GM18520 (cell line): ENCODE results near the gene IFFO2.
"Not testable (repeated sequence)": the region's sequence is repeated elsewhere in the genome, so short reads cannot be mapped to it uniquely, and the experiment has no call there.

Experiments used
- ATAC-seq: cut with Tn5 transposase; IDR thresholded peaks from one replicate; pipeline ENCODE4 v1.9.1; 2021; ENCODE audit not compliant: unreplicated experiment

Gene IFFO2

DNA sequence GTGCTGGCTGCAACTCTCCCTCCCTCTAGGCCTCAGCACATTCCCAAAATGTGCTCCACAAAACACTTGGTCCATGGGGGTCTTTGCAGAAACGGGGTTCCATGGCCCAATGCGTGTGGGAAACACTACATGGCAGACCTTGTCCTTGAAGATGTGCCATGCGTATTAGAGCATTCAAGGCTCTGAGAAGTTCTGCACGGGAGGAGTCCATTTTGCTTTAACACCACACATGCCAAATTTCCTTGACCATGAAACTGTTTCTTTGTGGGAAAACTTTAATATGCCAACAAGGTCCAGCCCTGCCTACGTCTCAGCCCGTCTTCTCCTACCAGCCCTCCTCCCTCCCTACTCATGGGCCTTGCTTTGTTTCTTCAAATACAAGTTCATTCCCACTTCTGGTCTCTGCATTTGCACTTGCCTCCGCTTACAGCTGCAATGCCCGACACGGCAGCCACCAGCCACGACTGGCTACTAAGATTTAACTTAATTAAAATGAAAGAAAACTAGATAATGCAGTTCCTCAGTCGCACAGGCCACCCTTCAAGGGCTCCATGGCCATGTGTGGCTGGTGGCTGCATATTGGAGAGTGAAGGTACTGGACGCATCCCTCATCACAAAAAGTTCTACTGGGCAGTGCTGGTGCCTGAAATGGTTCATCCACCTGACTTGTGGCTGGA lies 77.8 kb downstream of the IFFO2 start:
- ATAC-seq = no peak

DNA sequence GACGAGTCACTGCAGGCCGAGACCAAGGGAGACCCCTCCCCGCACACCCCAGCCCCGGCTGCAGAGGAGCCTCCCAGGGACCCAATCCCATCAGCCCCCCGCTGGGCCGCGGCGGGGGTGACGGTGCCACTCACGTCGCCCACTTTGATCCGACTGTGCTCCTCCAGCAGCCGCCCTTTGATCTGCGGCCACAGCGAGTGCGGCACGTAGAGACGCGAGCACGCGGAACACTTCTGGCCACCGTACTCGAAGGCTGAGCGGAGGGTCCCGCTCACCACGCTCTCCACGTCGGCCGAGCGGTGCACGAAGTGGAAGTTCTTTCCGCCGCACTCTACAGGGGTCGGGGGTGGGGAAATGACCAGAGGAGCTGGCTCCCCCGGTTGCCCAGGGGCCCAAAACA lies 79.2 kb downstream of the IFFO2 start:
- ATAC-seq = no peak

GRCh38 chr1:18876210-18876609 lies 80.3 kb downstream of the IFFO2 start:
- ATAC-seq = no peak

GRCh38 chr1:18875796-18876128 lies 80.7 kb downstream of the IFFO2 start:
- no peak for ATAC-seq

DNA sequence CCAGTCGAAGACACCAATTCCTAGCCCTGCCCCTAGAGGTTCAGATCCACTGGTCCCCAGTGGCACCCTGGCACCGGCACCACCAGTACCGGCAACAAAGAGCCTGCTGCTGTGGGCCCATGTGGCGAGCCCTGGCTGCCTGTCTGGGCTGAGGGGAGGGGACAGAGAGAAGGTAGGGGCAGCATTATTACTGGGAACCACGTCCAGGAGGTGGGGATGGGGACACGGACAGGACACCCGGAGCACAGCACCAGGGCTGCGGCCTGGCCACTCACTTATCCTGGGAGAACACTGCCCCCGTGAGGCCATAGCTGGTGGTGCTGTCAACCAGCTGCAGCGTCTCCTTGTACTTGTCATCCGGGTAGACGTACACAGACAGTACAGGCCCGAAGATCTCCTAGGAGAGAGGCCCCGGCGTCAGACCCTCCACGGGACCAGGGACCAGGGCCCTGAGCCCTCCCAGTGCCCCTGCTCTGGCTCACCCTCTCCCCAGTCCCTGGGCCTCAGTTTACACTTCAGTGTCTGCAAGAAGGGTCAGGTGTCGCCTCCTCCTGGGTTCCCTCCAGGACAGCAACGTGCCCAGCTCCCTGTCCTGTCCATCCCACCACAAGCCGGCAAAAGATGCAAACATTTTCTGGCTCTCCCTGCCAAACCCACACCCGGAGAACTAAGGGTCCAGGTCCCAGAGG lies 81.2 kb downstream of the IFFO2 start:
- ATAC-seq = no peak

- no peak for ATAC-seq
Measured at GRCh38 chr1:18874600-18874999, 81.9 kb downstream of the IFFO2 start.

DNA sequence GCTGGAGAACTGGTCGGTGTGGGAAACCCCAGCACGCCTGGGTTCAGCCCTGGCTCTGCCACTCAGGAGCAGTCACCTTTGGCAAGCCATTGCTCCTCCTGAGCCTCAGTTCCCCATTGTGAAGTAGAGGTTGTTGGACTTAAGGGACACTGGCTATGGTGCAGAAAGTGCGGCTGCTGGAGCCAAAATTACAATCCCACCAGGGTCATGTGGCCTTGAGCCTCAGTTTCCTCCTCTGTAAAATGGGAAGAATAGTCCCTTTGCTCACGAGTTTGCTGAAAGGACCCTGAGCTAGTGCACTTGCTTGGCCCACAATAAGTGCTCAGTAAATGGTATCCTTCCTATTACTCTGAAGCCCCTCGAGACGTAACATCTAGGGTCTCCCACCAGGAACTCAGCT lies 82.4 kb downstream of the IFFO2 start:
- no peak for ATAC-seq

GRCh38 chr1:18872071-18872611 lies 84.3 kb downstream of the IFFO2 start:
- ATAC-seq = no peak

GRCh38 chr1:18871401-18872070 lies 84.9 kb downstream of the IFFO2 start:
- ATAC-seq = no peak

GRCh38 chr1:18870957-18871356 lies 85.5 kb downstream of the IFFO2 start:
- no peak for ATAC-seq

- not testable (repeated sequence) for ATAC-seq
Measured at GRCh38 chr1:18870595-18870865, 85.9 kb downstream of the IFFO2 start.

GRCh38 chr1:18869847-18870594 lies 86.5 kb downstream of the IFFO2 start:
- ATAC-seq = no peak

- ATAC-seq = no peak
Measured at GRCh38 chr1:18868801-18869424, 87.6 kb downstream of the IFFO2 start.

DNA sequence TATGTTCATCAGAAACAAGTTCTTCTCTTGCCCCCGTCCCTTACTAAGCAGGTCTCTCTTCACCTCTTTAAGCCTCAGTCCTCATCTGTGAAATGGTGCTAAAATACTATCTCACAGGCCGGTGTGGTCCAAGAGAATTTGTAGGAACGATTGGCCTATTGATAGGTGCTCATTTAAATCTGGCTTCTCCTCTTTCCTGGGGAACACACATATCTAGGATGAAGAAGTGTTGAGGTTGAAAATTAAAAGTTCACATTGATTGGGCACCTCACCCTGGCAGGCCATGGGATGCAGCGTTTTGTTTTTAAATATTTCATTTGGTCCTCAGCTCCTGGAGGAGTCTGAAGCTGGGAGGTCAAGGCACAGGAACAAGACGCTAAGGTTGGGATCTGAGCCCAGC lies 88.1 kb downstream of the IFFO2 start:
- no peak for ATAC-seq

DNA sequence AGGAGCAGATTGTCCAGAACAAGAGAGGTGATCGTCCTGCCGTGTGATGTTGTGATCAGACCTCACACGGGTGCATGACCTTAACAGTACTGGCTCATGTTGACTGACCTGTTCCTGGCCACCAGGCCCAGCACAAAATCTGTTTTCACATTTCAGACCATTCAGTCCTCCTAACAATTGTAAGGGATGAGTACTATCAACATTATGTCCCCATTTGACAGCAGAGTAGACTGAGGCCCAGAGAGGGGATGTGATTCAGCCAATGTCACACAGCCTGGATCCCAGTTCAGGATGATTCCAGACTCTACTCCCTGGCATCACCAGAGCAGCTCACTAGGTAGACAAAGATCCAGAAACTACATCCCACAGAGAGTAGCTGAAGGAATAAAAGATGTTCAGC lies 89.6 kb downstream of the IFFO2 start:
- ATAC-seq = no peak

GRCh38 chr1:18866314-18866713 lies 90.2 kb downstream of the IFFO2 start:
- no peak for ATAC-seq

DNA sequence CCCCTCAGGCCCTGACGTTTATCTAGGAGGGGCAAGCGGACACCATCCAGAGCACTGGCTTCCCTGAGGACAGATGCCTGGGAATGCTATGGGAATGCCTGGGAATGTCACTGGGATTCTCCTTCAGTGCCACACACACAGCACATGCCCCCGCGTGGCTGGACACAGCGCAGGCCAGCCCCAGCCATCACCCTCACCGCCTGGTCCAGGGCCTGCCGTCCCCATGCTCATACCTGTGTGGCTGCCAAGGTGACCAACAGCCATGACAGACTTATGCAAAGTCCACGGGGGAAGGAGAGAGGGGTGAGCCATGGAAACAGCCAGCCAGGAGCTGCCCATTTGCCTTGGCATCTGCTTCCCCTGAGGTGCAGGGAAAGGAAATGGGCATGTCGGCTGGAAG lies 91.3 kb downstream of the IFFO2 start:
- no peak for ATAC-seq

- no peak for ATAC-seq
Measured at GRCh38 chr1:18861590-18861989, 94.9 kb downstream of the IFFO2 start.

- ATAC-seq = no peak
Measured at GRCh38 chr1:18861082-18861481, 95.4 kb downstream of the IFFO2 start.

GRCh38 chr1:18859560-18859959 lies 96.9 kb downstream of the IFFO2 start, which contains the start of gene TAS1R2:
TSS of gene TAS1R2 (minus strand) at chr1:18859660. CDS start at chr1:18859660, 0 bp downstream.
- no peak for ATAC-seq

DNA sequence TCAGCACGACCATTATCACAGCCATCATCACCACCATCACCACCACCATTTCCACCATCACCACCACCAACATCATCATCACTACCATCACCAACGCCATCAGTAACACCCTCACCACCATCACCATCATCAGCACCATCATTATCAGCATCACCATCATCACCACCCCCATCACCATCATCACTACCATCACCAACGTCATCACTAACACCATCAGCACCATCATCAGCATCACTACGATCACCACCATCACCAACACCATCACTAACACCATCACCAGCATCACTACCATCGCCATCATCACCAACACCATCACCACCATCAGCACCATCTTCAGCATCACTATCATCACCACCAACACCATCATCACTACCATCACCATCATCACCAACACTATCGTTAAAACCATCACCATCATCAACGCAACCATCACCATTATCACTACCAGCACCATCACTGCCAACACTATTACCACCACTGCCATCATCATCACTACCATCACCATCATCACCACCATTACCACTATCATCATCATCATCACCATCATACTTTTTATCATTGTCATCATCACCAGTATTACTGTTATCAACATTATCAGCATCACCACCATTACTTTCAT lies 98.3 kb downstream of the IFFO2 start:
- ATAC-seq = no peak
